Stimulated activated CD8-positive, alpha-beta memory T cell treated with anti-CD3 and anti-CD28 coated beads, Interleukin-7, amount 100 ng/mL, for 48 hours (primary cell): ENCODE results near the gene LOXHD1.
A peak's percentile ranks its signal among the peaks of the same experiment; 100 is the strongest.

ENCODE experiments used
- DNase-seq, 2 donors: peaks; one replicate each; pipeline ENCODE4 v3.0.0-alpha.2; 2020; ENCODE audit warnings: low read depth in 1 of 2; ENCODE audit errors: extremely low read depth in 1 of 2

The LOXHD1 gene

GRCh38 chr18:46482831-46483230 is 174.2 kb downstream of the LOXHD1 start:
- no peak for DNase-seq

GRCh38 chr18:46481847-46482245 is 175.2 kb downstream of the LOXHD1 start:
- no peak for DNase-seq

- peak; percentile 9 to 14 for DNase-seq
Measured at GRCh38 chr18:46481048-46481846, 175.8 kb downstream of the LOXHD1 start.

GRCh38 chr18:46480226-46480625 is 176.8 kb downstream of the LOXHD1 start:
- DNase-seq: no peak

GRCh38 chr18:46478796-46479195 is 178.2 kb downstream of the LOXHD1 start:
- no peak for DNase-seq

GRCh38 chr18:46477425-46478011 is 179.5 kb downstream of the LOXHD1 start:
- no peak for DNase-seq

- DNase-seq: no peak
Measured at GRCh38 chr18:46475390-46475752, 181.6 kb downstream of the LOXHD1 start.

GRCh38 chr18:46474487-46475389 is 182.3 kb downstream of the LOXHD1 start:
- DNase-seq: no peak

- DNase-seq: no peak
Measured at GRCh38 chr18:46471809-46472498, 185.1 kb downstream of the LOXHD1 start.

- no peak for DNase-seq
Measured at GRCh38 chr18:46470714-46471113, 186.3 kb downstream of the LOXHD1 start.

- DNase-seq: no peak
Measured at GRCh38 chr18:46469186-46469915, 187.7 kb downstream of the LOXHD1 start.

- DNase-seq: no peak
Measured at GRCh38 chr18:46468426-46469180, 188.4 kb downstream of the LOXHD1 start.

GRCh38 chr18:46466234-46467160 is 190.5 kb downstream of the LOXHD1 start:
- DNase-seq: no peak

- DNase-seq: no peak
Measured at GRCh38 chr18:46464926-46465655, 191.9 kb downstream of the LOXHD1 start.

- no peak for DNase-seq
Measured at GRCh38 chr18:46462523-46462922, 194.5 kb downstream of the LOXHD1 start.

- no peak for DNase-seq
Measured at GRCh38 chr18:46461993-46462392, 195.0 kb downstream of the LOXHD1 start.

- no peak for DNase-seq
Measured at GRCh38 chr18:46460754-46461153, 196.3 kb downstream of the LOXHD1 start.
